Muscle layer of colon (tissue), 2 donors: Measurements from ENCODE around the gene BZW2.

ENCODE experiments used
- H3K27ac ChIP-seq: one replicate; pipeline ENCODE4 v1.7.0; 2013; ENCODE audit warnings: low read depth, mild to moderate bottlenecking, low read length, moderate library complexity
- H3K27me3 ChIP-seq, 2 donors: one replicate each; pipeline ENCODE4 v1.7.0; 2013; ENCODE audit warnings: low read length in 2 of 2, mild to moderate bottlenecking in 2 of 2; ENCODE audit not compliant: insufficient read depth in 2 of 2, control insufficient read depth in 1 of 2
- H3K36me3 ChIP-seq: one replicate; pipeline ENCODE4 v1.7.0; 2013; ENCODE audit warnings: mild to moderate bottlenecking, low read length; ENCODE audit not compliant: insufficient read depth
- H3K4me1 ChIP-seq: one replicate; pipeline ENCODE4 v1.7.0; 2013; ENCODE audit warnings: mild to moderate bottlenecking, low read length; ENCODE audit not compliant: insufficient read depth
- H3K4me3 ChIP-seq, 2 donors: one replicate each; pipeline ENCODE4 v1.7.0; 2013; ENCODE audit warnings: low read length in 2 of 2, low read depth in 1 of 2, mild to moderate bottlenecking in 1 of 2, moderate library complexity in 1 of 2
- H3K9ac ChIP-seq: one replicate; pipeline ENCODE4 v1.7.0; 2013; ENCODE audit warnings: low read length
- H3K9me3 ChIP-seq: one replicate; pipeline ENCODE4 v1.7.0; 2013; ENCODE audit warnings: mild to moderate bottlenecking, low read length
- donor health status: abdominal sarcoma.
- donor health status: Adenocarcinoma of cecum.

Gene BZW2

DNA sequence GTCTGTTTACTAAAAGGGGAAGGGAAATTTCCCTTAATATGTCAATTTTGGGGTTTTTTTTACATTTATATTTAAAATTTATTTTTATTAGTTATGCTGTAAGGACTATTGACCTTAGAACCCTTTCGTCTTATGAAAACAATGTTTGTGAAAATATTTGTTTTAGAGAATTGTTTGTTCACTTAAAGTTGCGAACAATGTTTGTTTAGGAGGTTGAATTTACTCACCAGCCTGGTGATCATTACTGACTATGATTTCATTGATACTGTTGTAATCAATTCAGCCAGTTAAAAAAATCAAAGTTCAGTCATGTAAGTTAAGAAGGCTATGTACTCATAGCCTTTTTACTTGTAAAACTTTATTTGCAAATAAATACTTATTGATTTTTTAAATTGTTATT is 80.2 kb downstream of the BZW2 start:
- no peak overlapping the region for H3K27ac ChIP-seq
- no peak overlapping the region for H3K4me3 ChIP-seq
- H3K36me3 ChIP-seq = no peaks in the 10 kb centered on the region
- H3K27me3 ChIP-seq = no peaks in the 10 kb centered on the region
- H3K4me1 ChIP-seq = no peaks in the 10 kb centered on the region
- no peak overlapping the region for H3K9ac ChIP-seq
- no peaks in the 10 kb centered on the region for H3K9me3 ChIP-seq

DNA sequence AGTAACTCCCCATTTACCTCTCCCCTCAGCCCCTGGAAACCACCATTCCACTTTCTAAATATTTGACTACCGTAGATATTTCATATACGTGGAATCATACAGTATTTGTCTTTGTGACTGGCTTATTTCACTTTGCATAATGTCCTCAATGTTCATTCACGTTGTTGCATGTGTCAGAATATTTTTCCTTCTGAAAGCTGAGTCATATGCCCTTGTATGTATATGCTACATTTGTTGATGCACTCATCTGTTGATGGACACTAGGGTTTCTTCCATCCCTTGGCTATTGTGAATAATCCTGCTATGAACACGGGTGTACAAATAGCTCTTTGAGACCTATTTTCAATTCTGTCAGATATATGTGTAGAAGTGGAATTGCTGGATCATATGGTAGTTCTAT is 81.8 kb downstream of the BZW2 start:
- H3K9ac ChIP-seq = no peak overlapping the region
- H3K36me3 ChIP-seq = no peaks in the 10 kb centered on the region
- no peaks in the 10 kb centered on the region for H3K9me3 ChIP-seq
- H3K4me1 ChIP-seq = no peaks in the 10 kb centered on the region
- H3K4me3 ChIP-seq = no peak overlapping the region
- H3K27ac ChIP-seq = no peak overlapping the region
- H3K27me3 ChIP-seq = no peaks in the 10 kb centered on the region

DNA sequence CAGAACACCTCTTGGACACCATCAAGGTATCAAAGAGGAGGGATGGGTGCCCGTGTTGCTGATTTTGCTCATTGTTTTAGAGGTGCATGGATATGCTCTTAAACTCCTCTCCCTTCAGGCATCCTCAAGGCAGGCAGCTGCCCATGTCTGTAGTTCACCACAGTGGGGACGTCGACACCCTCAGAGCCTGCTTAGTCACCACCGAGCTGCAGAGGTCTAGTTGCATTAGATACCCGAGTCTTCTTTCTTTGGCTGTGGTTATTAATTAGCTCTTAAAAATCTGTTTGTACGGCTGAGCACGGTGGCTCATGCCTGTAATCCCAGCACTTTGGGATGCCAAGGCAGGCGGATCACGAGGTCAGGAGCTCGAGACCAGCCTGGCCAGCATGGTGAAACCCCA is 82.8 kb downstream of the BZW2 start:
- no peak overlapping the region for H3K9ac ChIP-seq
- H3K9me3 ChIP-seq = no peaks in the 10 kb centered on the region
- H3K27ac ChIP-seq = no peak overlapping the region
- no peaks in the 10 kb centered on the region for H3K36me3 ChIP-seq
- H3K27me3 ChIP-seq = no peaks in the 10 kb centered on the region
- no peak overlapping the region for H3K4me3 ChIP-seq
- H3K4me1 ChIP-seq = no peaks in the 10 kb centered on the region

DNA sequence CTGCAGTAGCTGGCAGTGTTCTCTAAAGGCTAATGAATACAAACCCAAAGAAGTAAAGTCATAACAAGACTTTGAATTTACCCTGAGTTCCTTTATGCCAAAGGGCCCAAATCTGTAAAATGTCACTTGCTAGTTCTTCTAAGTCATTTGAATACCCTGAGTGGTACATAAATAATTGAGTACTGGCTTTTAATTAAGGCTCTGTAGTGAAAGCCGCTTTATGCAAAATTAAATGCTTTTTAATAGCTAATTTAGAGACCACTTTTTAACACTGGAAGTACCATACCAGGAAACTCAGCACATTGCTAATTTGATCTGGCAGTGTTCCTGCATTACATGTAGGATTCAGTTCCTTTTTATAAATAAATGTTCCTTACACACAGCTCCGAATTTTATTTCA is 83.6 kb downstream of the BZW2 start:
- Histone ChIP-seq H3K27ac (no peak overlapping the region), H3K27me3 (no peaks in the 10 kb centered on the region), H3K4me3 (no peak overlapping the region), H3K36me3 (no peaks in the 10 kb centered on the region), H3K4me1 (no peaks in the 10 kb centered on the region), H3K9ac (no peak overlapping the region), H3K9me3 (no peaks in the 10 kb centered on the region)

DNA sequence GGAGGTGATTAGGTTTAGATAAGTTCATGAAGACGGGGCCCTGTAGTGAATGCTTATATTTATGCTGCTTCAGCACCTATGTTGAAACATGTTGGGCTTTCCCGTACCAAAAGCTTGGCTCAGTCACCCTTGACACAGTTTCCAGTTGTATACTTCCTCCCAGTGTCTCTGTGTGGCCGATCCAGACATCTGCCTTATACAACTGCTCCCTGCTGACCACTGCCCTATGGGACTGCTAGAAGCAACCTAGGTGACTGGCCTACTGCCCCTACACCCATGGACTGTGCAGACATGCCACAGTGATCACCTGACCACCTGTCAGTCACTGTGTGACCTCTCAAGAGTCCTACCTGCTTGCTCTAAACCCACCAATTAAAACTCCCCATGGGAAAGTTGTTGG is 85.0 kb downstream of the BZW2 start:
- Histone ChIP-seq H3K9ac (no peak overlapping the region), H3K27ac (no peak overlapping the region)

DNA sequence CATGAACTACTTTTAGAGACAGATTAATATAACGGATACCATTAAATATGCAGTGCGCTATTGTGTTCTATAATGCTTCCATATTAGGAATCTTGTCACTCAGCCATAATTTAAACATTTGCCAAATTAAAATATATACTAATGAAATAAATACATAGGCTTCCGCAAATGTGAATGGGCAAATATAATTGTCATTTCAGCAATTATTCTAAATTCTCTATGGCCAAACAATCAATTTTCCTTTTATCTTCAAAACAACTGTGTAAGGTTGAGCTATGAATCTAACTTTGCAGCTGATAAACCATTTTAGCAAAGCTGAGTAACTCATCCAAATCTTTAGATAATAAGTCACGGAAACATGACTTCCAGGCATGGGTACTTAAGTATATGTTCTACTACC is 86.8 kb downstream of the BZW2 start:
- H3K4me3 ChIP-seq = no peak overlapping the region
- no peaks in the 10 kb centered on the region for H3K4me1 ChIP-seq
- no peak overlapping the region for H3K9ac ChIP-seq
- H3K27ac ChIP-seq = no peak overlapping the region
- no peaks in the 10 kb centered on the region for H3K27me3 ChIP-seq
- H3K9me3 ChIP-seq = no peaks in the 10 kb centered on the region
- H3K36me3 ChIP-seq = no peaks in the 10 kb centered on the region

More for the DNA sequence above, 85.0 kb downstream of the BZW2 start:
- Histone ChIP-seq H3K27me3 (no peaks in the 10 kb centered on the region), H3K4me3 (no peak overlapping the region), H3K4me1 (no peaks in the 10 kb centered on the region), H3K9me3 (no peaks in the 10 kb centered on the region), H3K36me3 (no peaks in the 10 kb centered on the region)

DNA sequence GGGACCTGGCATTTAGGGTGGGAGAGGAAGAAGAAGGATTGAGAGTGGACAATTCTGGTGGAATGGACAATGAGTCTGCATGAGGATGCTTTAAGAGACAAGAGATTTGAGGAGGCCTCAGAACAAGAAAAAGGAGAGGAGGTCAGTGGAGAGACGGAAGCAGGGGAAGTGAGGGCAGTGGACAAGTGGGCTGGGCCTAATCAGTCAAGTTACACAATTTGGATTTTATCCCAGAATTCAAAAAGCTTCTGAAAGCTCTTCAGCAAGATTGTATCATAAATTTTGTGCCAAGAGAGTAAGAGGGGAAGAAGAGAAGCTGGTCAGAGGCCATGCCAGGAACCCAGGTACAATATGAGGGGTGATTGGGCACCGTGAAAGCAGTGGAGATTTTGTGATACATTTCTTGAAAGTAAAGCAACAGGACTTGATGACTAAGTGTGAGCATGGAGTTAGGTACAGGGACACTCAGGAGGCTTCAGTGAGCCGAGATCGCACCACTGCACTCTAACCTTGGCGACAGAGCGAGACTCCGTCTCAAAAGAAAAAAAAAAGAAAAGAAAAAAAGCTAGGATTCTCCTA is 88.3 kb downstream of the BZW2 start:
- Histone ChIP-seq H3K9ac (no peak overlapping the region), H3K9me3 (no peaks in the 10 kb centered on the region), H3K4me1 (no peaks in the 10 kb centered on the region), H3K27ac (no peak overlapping the region), H3K27me3 (no peaks in the 10 kb centered on the region), H3K36me3 (no peaks in the 10 kb centered on the region), H3K4me3 (no peak overlapping the region)

DNA sequence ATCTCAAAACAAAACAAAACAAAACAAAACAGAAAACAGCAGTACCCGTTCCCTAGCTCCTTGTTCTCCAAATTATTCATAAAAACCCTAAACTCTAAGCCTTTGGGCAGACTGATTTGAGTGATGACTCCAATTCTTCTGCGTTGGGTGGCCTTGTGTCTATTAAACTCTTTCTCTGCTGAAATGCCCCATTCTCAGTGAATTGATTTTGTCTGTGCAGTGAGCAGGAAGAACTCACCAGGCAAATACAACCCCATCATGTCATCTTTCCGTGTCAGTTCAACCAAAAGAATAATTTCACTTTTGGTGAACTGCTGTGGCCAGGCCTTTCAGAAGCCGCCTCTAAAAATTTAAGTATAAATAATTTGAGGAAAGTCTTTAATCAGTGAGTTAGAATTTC is 89.0 kb downstream of the BZW2 start:
- Histone ChIP-seq H3K27me3 (no peaks in the 10 kb centered on the region), H3K9me3 (no peaks in the 10 kb centered on the region), H3K4me1 (peaks cover 1% of the 10 kb centered on the region), H3K27ac (no peak overlapping the region), H3K36me3 (no peaks in the 10 kb centered on the region), H3K9ac (no peak overlapping the region), H3K4me3 (no peak overlapping the region)

DNA sequence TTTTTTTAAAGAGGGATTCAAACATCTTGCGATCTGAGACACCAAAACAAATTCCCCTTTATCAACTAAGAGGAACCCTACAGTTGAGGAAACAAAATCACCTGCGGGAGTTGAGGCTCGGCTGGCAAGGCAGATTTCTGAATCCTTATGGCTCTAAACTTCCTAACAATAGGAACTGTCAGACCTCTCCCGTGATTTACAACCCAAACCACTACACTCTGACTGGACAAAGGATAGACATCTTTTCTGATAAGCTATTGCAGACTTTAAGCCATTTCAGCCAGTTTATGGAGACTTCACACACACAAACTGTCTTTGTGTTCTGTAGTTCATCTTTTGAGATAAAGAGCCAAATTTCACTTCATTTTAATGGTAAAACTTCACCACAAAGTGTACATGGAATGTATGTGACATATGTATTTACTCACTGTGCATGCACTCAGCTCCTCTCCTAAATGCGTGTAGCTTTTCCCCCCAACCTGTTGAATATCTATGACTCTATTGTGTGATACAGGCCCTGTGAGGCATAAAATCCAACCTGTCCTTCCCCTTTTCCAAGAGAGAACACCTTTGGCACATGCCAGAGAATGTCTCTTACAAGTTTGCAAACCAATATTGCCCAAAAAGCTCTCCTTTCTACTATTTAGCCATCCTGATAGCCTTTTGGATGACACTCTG is 92.2 kb downstream of the BZW2 start:
- no peak overlapping the region for H3K9ac ChIP-seq
- peaks cover 8% of the 10 kb centered on the region for H3K4me1 ChIP-seq
- no peaks in the 10 kb centered on the region for H3K9me3 ChIP-seq
- no peaks in the 10 kb centered on the region for H3K36me3 ChIP-seq
- no peak overlapping the region for H3K4me3 ChIP-seq
- H3K27ac ChIP-seq = no peak overlapping the region
- H3K27me3 ChIP-seq = no peaks in the 10 kb centered on the region

DNA sequence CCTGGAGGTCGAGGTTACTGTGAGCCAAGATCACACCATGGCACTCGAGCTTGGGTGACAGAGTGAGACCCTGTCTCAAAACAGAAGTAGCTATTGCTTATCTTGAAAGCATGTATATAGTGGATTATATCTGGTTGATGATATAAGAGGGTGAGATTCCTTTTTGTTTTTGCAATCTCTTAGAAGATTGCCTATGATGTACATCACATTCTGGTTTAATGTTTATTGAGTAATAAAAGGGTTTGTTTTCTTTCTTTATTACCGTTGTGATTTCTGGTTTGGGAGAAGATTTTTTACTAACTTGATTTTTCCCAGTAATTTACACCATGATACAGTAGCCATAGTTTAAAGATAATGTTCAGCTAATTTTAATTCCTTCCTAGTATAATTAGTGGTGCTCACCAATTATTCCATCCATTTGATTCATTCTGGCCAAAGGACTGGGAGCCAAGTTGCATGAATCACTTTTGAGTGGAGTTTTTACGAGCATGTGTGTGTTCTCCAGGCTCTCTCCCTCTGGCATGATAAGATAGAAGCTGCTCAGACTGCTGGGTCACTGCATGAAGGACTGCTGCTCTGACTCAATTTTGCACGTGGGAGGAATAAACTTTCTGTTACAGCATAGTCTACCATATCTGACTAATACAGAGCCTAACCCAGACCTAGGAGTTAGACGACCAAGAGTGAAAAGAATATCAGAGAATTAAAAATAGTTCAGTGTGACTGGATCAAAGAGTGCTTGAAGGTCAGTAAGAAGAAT is 94.1 kb downstream of the BZW2 start:
- no peak overlapping the region for H3K4me3 ChIP-seq
- no peak overlapping the region for H3K27ac ChIP-seq
- H3K36me3 ChIP-seq = no peaks in the 10 kb centered on the region
- peaks cover 8% of the 10 kb centered on the region for H3K4me1 ChIP-seq
- no peak overlapping the region for H3K9ac ChIP-seq
- H3K9me3 ChIP-seq = no peaks in the 10 kb centered on the region
- no peaks in the 10 kb centered on the region for H3K27me3 ChIP-seq

DNA sequence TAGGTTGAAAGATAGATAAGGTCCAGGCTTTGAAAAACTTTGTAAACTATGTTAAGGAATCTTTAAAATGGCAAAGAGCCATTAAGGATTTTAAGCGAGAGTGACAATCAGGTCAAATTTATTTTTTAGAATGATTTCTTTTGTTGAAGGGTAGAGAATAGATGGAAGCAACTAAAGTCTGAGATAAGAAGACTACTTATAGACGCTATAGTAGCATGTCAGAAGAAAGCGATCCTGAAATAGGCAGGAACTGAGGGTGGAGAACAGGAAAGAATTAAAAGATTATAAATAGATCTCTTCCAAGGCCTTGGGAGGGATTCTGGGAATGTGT is 94.6 kb downstream of the BZW2 start:
- Histone ChIP-seq H3K27ac (no peak overlapping the region), H3K4me1 (peaks cover 8% of the 10 kb centered on the region), H3K9ac (no peak overlapping the region), H3K36me3 (no peaks in the 10 kb centered on the region), H3K9me3 (no peaks in the 10 kb centered on the region), H3K27me3 (no peaks in the 10 kb centered on the region), H3K4me3 (no peak overlapping the region)

DNA sequence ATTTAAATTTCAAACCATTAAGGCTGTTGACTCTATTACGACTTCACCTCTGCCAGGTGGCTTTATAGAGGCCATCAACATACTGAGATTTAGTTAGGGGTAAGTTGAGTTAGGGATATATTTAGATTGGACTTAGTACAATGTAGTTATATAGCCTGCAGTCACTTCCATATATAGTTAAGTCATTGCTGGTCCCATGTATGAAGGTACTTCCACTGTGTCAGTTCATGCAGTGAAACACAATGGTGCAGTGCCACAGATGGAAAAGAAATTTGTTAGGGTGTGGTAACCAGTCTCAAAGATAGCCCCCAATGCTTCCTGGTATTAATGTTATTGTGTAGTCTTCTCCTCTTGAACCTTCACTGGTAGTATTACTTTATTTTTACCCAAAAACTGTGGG is 95.0 kb downstream of the BZW2 start:
- Histone ChIP-seq H3K9ac (no peak overlapping the region), H3K27ac (no peak overlapping the region), H3K36me3 (no peaks in the 10 kb centered on the region), H3K27me3 (no peaks in the 10 kb centered on the region), H3K4me3 (no peak overlapping the region), H3K4me1 (peaks cover 8% of the 10 kb centered on the region), H3K9me3 (no peaks in the 10 kb centered on the region)
